HCT116 (cell line): Measurements from ENCODE around the gene TMEM238. TPM values are rescaled to one million over a fixed set of nuclear protein-coding genes. Genes with fewer than 3 reads are reported as not detected.

Experiments
- ATAC-seq: fragments of 200-7000 bp; cut with Tn5 transposase; 2 replicates; pipeline ENCODE4 v1.9.1; 2020; ENCODE audit warnings: mild to moderate bottlenecking, moderate library complexity
- BruUV-seq: library from RNA; stranded (reverse); fragments of 400-500 nt; replicated peaks from 2 replicates; lab custom pipeline; 2021; lab: Mats Ljungman, UMichigan
- CTCF ChIA-PET: fragments of 300-600 bp; sonication (Branson Sonifier 250); formaldehyde crosslinking; loops from one replicate; lab custom pipeline; 2021; ENCODE audit warnings: antibody characterized with exemption; lab: Charles Lee
- POLR2A ChIA-PET: fragments of 300-600, 350-600 bp; sonication (Branson Sonifier 250); formaldehyde crosslinking; loops from one replicate; lab custom pipeline; 2021; ENCODE audit warnings: antibody characterized with exemption; lab: Charles Lee
- RAD21 ChIA-PET, 2 experiments: fragments of 300-600 bp; sonication (Branson Sonifier 250); formaldehyde crosslinking; loops; one replicate each; lab custom pipeline; 2023; ENCODE audit warnings: low total read pairs in 2 of 2; ENCODE audit not compliant: uncharacterized antibody in 2 of 2, unreplicated experiment in 2 of 2, low non-redundant PET in 1 of 2; lab: Charles Lee
- DNase-seq: peaks from one replicate; pipeline ENCODE4 v3.0.0-alpha.2; 2010; ENCODE audit warnings: low read depth, low spot score
- H2AFZ ChIP-seq: fragments of 200-600 bp; shearing (Covaris generic), sonication (generic); 2 replicates; pipeline ENCODE4 v1.6.1; 2017; ENCODE audit warnings: low read depth, mixed run types, mixed read lengths, antibody characterized with exemption, low read length; ENCODE audit not compliant: poor library complexity, severe bottlenecking
- H3K27ac ChIP-seq: 2 replicates; pipeline ENCODE4 v1.5.1; 2012; ENCODE audit warnings: low read depth, low read length
- H3K27me3 ChIP-seq: fragments of 200-600 bp; sonication (generic); 2 replicates; pipeline ENCODE4 v1.6.1; 2016; ENCODE audit warnings: mixed run types, low read length, mixed read lengths; ENCODE audit not compliant: insufficient read depth
- H3K36me3 ChIP-seq, 2 experiments: fragments of 200-500 bp in 1 of 2; fragments of 200-600 bp in 1 of 2; sonication (Bioruptor generic) in 1 of 2; sonication (generic) in 1 of 2; 2 replicates each; pipeline versions ENCODE4 v1.5.1 to v1.6.1; 2014 to 2016; ENCODE audit warnings: low read length in 2 of 2, inconsistent platforms in 1 of 2, mixed read lengths in 1 of 2, mixed run types in 1 of 2; ENCODE audit not compliant: insufficient read depth in 2 of 2, control insufficient read depth in 1 of 2
- H3K4me1 ChIP-seq, 2 experiments: fragments of 200-600 bp in 1 of 2; sonication (generic) in 1 of 2; 2 replicates each; pipeline versions ENCODE4 v1.5.1 to v1.6.1; 2012 to 2017; ENCODE audit warnings: low read length in 2 of 2, inconsistent platforms in 1 of 2, mild to moderate bottlenecking in 1 of 2, mixed read lengths in 1 of 2, mixed run types in 1 of 2, moderate library complexity in 1 of 2; ENCODE audit not compliant: insufficient read depth in 2 of 2, control insufficient read depth in 1 of 2
- H3K4me2 ChIP-seq: fragments of 200-600 bp; sonication (generic); 2 replicates; pipeline ENCODE4 v1.6.1; 2017; ENCODE audit warnings: mixed run types, low read length, mixed read lengths
- H3K4me3 ChIP-seq, 2 experiments: fragments of 200-600 bp in 1 of 2; sonication (generic) in 1 of 2; replicated peaks in 1 of 2; 2 replicates each; pipeline ENCODE4 v1.5.1; 2011 to 2016; ENCODE audit warnings: low read length in 2 of 2, control low read depth in 1 of 2, low read depth in 1 of 2, mild to moderate bottlenecking in 1 of 2, mixed read lengths in 1 of 2, mixed run types in 1 of 2
- H3K79me2 ChIP-seq: fragments of 200-600 bp; sonication (generic); 2 replicates; pipeline ENCODE4 v1.6.1; 2017; ENCODE audit warnings: mild to moderate bottlenecking, mixed run types, low read length, moderate library complexity, mixed read lengths; ENCODE audit not compliant: insufficient read depth
- H3K9ac ChIP-seq: fragments of 200-600 bp; sonication (generic); 2 replicates; pipeline ENCODE4 v1.6.1; 2016; ENCODE audit warnings: low read length, mixed read lengths
- H3K9me2 ChIP-seq: fragments of 200-600 bp; sonication (generic), shearing (Covaris generic); 2 replicates; pipeline ENCODE4 v1.6.1; 2017; ENCODE audit warnings: mixed run types, mild to moderate bottlenecking, moderate library complexity; ENCODE audit not compliant: insufficient read depth
- H3K9me3 ChIP-seq, 2 experiments: fragments of 200-500 bp in 1 of 2; fragments of 200-600 bp in 1 of 2; sonication (Bioruptor generic) in 1 of 2; sonication (generic) in 1 of 2; 2 replicates each; pipeline ENCODE4 v1.6.1; 2014 to 2017; ENCODE audit warnings: low read length in 2 of 2, mixed read lengths in 2 of 2, inconsistent platforms in 1 of 2, low read depth in 1 of 2, mild to moderate bottlenecking in 1 of 2, mixed run types in 1 of 2, moderate library complexity in 1 of 2; ENCODE audit not compliant: control insufficient read depth in 1 of 2, insufficient read depth in 1 of 2
- H4K20me1 ChIP-seq: fragments of 200-600 bp; sonication (generic), shearing (Covaris generic); 2 replicates; pipeline ENCODE4 v1.6.1; 2017; ENCODE audit warnings: mixed run types, mild to moderate bottlenecking, moderate library complexity; ENCODE audit not compliant: insufficient read depth
- CBX3 ChIP-seq: IDR thresholded peaks from 2 replicates; pipeline ENCODE4 v1.6.1; 2012; ENCODE audit warnings: low read depth
- REST ChIP-seq: IDR thresholded peaks from 2 replicates; pipeline ENCODE4 v1.6.1; 2012; ENCODE audit warnings: low read depth
- SIN3A ChIP-seq: IDR thresholded peaks from 2 replicates; pipeline ENCODE4 v1.6.1; 2012; ENCODE audit warnings: low read depth
- TCF7L2 ChIP-seq: IDR thresholded peaks from 2 replicates; pipeline ENCODE4 v1.7.0; 2011; ENCODE audit warnings: borderline replicate concordance, inconsistent platforms; ENCODE audit not compliant: insufficient read depth, insufficient read length; ENCODE audit errors: extremely low read depth
- intact Hi-C: fragments of 100-400 bp; cut with micrococcal nuclease; formaldehyde crosslinking; loops from 2 replicates; pipeline ENCODE4 v1.10.0; 2022
- total RNA-seq: library from RNA; stranded (reverse); gene quantifications from one replicate; pipeline ENCODE4 v1.2.1, GENCODE V29; 2021; ENCODE audit not compliant: unreplicated experiment
- TF ChIP-seq, protein P1 (sequence below): IDR thresholded peaks from 2 replicates; pipeline ENCODE4 v1.6.1; 2012

Gene TMEM238
- total RNA-seq, 1 experiment from 2014 or later: 21.0 TPM

DNA sequence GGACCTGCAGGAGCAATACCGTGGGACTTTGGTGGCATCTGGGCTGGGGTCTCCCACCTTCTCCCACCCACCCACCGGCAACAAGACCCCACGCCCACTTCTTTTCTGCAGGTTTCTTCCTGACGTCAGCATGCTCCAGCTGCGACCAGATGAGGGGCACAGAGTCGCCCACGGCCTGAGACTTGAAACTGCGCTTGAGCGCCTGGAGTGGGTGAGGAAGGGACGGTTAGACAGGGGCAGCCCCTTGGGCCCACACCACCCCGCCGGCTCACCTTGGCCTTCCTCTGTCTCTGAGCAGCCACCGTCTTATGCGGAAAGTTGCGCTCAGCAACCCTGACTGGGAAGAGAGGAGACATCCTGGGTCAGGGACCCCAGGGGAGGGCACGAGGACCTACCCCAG lies 23.2 kb downstream of the TMEM238 start:
- no peak for ATAC-seq
- POLR2A ChIA-PET: no interaction called here
- BruUV-seq: no TSS peak
- intact Hi-C loops: no loop called here
- Histone ChIP-seq H3K79me2 (no peaks in the 10 kb centered on the region), H3K4me3 (no peak overlapping the region), H3K9me3 (no peaks in the 10 kb centered on the region), H3K27me3 (no peaks in the 10 kb centered on the region), H4K20me1 (no peaks in the 10 kb centered on the region), H3K36me3 (no peaks in the 10 kb centered on the region), H3K9me2 (no peaks in the 10 kb centered on the region), H3K4me1 (no peaks in the 10 kb centered on the region), H3K9ac (no peak overlapping the region), H3K27ac (no peak overlapping the region), H2AFZ (no peak overlapping the region), H3K4me2 (no peak overlapping the region)
- TF ChIP-seq, protein P1, sequence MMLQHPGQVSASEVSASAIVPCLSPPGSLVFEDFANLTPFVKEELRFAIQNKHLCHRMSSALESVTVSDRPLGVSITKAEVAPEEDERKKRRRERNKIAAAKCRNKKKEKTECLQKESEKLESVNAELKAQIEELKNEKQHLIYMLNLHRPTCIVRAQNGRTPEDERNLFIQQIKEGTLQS: no peak
- TF ChIP-seq REST (no peak), CBX3 (no peak), SIN3A (no peak), TCF7L2 (no peak)
- CTCF ChIA-PET: no interaction called here
- DNase-seq: no peak
- RAD21 ChIA-PET: no interaction called here
